Neural cell (in vitro differentiated cells): Measurements from ENCODE around the gene ARID3A. TPM values are rescaled to one million over a fixed set of nuclear protein-coding genes. Genes with fewer than 3 reads are reported as not detected.

Experiments used
- H2AFZ ChIP-seq: fragments of 200-600, 300-800 bp; sonication (generic), shearing (Covaris generic); 2 replicates; pipeline ENCODE4 v1.6.0; 2014; ENCODE audit warnings: low read depth, mild to moderate bottlenecking, antibody characterized with exemption, low read length, moderate library complexity
- H3F3A ChIP-seq: fragments of 200-600 bp; shearing (Covaris generic); 2 replicates; pipeline ENCODE4 v1.6.1; 2016; ENCODE audit warnings: mild to moderate bottlenecking, moderate library complexity, mixed read lengths, antibody characterized with exemption, low read length; ENCODE audit not compliant: insufficient read depth, poor library complexity, severe bottlenecking
- H3K27ac ChIP-seq: fragments of 200-600, 300-800 bp; sonication (generic), shearing (Covaris generic); 2 replicates; pipeline ENCODE4 v1.5.1; 2014; ENCODE audit warnings: mild to moderate bottlenecking, low read length, moderate library complexity
- H3K27me3 ChIP-seq: fragments of 300-800, 200-600 bp; sonication (generic), shearing (Covaris generic); 2 replicates; pipeline ENCODE4 v1.6.0; 2014; ENCODE audit warnings: mild to moderate bottlenecking, low read depth, low read length, moderate library complexity; ENCODE audit not compliant: insufficient read depth
- H3K36me3 ChIP-seq: fragments of 300-800, 200-600 bp; sonication (generic), shearing (Covaris generic); 2 replicates; pipeline ENCODE4 v1.5.1; 2014; ENCODE audit warnings: mild to moderate bottlenecking, antibody characterized with exemption, low read length, moderate library complexity; ENCODE audit not compliant: insufficient read depth
- H3K4me2 ChIP-seq: fragments of 300-800, 200-600 bp; sonication (generic), shearing (Covaris generic); 2 replicates; pipeline ENCODE4 v1.6.0; 2014; ENCODE audit warnings: mild to moderate bottlenecking, low read length
- H3K4me3 ChIP-seq: fragments of 300-800, 200-600 bp; sonication (generic), shearing (Covaris generic); 2 replicates; pipeline ENCODE4 v1.5.1; 2014; ENCODE audit warnings: mild to moderate bottlenecking, low read length, moderate library complexity
- H3K79me2 ChIP-seq: fragments of 200-600 bp; shearing (Covaris generic); replicated peaks from 2 replicates; pipeline ENCODE4 v1.6.0; 2014; ENCODE audit warnings: mild to moderate bottlenecking, low read length, moderate library complexity; ENCODE audit not compliant: insufficient read depth
- H3K9ac ChIP-seq: fragments of 300-800, 200-600 bp; sonication (generic), shearing (Covaris generic); 2 replicates; pipeline ENCODE4 v1.6.1; 2016; ENCODE audit warnings: mild to moderate bottlenecking, low read length, mixed read lengths
- H3K9me2 ChIP-seq: fragments of 200-600 bp; shearing (Covaris generic); 2 replicates; pipeline ENCODE4 v1.6.1; 2016; ENCODE audit warnings: mild to moderate bottlenecking, low read length, mixed read lengths; ENCODE audit not compliant: insufficient read depth
- H3K9me3 ChIP-seq: fragments of 200-600, 300-800 bp; sonication (generic), shearing (Covaris generic); 2 replicates; pipeline ENCODE4 v1.6.1; 2016; ENCODE audit warnings: mild to moderate bottlenecking, mixed run types, low read length, moderate library complexity, mixed read lengths
- H4K20me1 ChIP-seq: fragments of 200-600 bp; shearing (Covaris generic); 2 replicates; pipeline ENCODE4 v1.6.1; 2016; ENCODE audit warnings: mild to moderate bottlenecking, mixed run types; ENCODE audit not compliant: insufficient read depth
- EP300 ChIP-seq: fragments of 450-650 bp; conservative IDR thresholded peaks from 2 replicates; pipeline ENCODE4 v1.6.1; 2014; ENCODE audit warnings: antibody characterized with exemption, mild to moderate bottlenecking, moderate library complexity; ENCODE audit not compliant: poor library complexity, severe bottlenecking
- EZH2 ChIP-seq: fragments of 200-600, 300-800 bp; shearing (Covaris generic), sonication (generic); IDR thresholded peaks from 2 replicates; pipeline ENCODE4 v1.6.1; 2014; ENCODE audit warnings: antibody characterized with exemption, low read length, borderline replicate concordance, mild to moderate bottlenecking; ENCODE audit not compliant: insufficient read depth, poor library complexity, severe bottlenecking
- MXI1 ChIP-seq: fragments of 450-650 bp; conservative IDR thresholded peaks from 2 replicates; pipeline ENCODE4 v1.6.1; 2014; ENCODE audit warnings: antibody characterized with exemption, mild to moderate bottlenecking; ENCODE audit not compliant: poor library complexity, severe bottlenecking
- POLR2AphosphoS5 ChIP-seq: IDR thresholded peaks from 2 replicates; pipeline ENCODE4 v1.6.1; 2012
- RAD21 ChIP-seq: fragments of 450-650 bp; conservative IDR thresholded peaks from 2 replicates; pipeline ENCODE4 v1.6.1; 2014; ENCODE audit warnings: antibody characterized with exemption, mild to moderate bottlenecking, moderate library complexity
- SMC3 ChIP-seq: fragments of 450-650 bp; conservative IDR thresholded peaks from 2 replicates; pipeline ENCODE4 v1.6.1; 2014; ENCODE audit warnings: antibody characterized with exemption, mild to moderate bottlenecking, moderate library complexity; ENCODE audit not compliant: poor library complexity
- TAF1 ChIP-seq: IDR thresholded peaks from 2 replicates; pipeline ENCODE4 v1.6.1; 2012; ENCODE audit warnings: low read depth
- polyA plus RNA-seq: library from polyadenylated mRNA; depleted of rRNA; stranded (reverse); fragments of >200 nt; gene quantifications from 2 replicates; pipeline ENCODE4 v1.2.3, GENCODE V29; 2014
- TF ChIP-seq, protein P1 (sequence below): IDR thresholded peaks from 2 replicates; pipeline ENCODE4 v1.6.1; 2012; ENCODE audit warnings: borderline replicate concordance
- TF ChIP-seq, protein P2 (sequence below): fragments of 450-650 bp; IDR thresholded peaks from 2 replicates; pipeline ENCODE4 v1.5.1; 2014; ENCODE audit warnings: antibody characterized with exemption, mild to moderate bottlenecking, moderate library complexity; ENCODE audit not compliant: poor library complexity, severe bottlenecking

Gene ARID3A
- polyA plus RNA-seq, 1 donor from 2014 or later, result 11.4 TPM

DNA sequence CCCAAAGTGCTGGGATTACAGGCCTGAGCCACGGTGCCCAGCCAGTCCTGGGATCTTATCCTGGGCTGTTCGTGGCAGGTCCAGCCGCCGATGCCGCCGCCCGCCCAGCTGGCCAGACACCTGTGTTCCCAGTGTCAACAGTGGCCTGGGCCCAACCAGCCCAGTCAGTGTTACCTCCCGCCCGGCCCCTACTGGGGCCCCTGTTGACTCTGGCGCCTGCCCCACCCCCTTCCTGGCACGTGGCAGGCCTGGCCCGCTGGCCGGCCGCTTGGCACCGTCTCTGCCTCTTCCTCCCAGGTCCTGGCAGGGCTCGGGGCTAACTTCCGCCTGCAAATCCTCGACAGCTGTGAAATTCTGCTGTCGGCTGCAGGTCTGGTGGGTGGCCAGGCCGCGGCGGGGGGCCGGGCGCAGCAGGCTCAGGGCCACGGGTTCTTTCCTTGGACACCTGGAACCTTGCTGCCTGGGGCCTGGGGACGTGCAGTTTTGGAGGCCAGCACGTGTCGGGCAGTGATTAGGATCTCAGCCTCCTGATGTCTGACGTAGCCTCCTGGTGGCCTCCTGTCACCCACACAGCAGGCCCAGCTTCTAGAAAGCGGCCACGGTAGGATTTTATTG lies 9.1 kb downstream of the ARID3A start:
- H2AFZ ChIP-seq, result no peak overlapping the region
- no peak overlapping the region for H3K27ac ChIP-seq
- H3K27me3 ChIP-seq, result no peaks in the 10 kb centered on the region
- no peaks in the 10 kb centered on the region for H3K36me3 ChIP-seq
- no peaks in the 10 kb centered on the region for H3K9me3 ChIP-seq
- no peaks in the 10 kb centered on the region for H3F3A ChIP-seq
- no peaks in the 10 kb centered on the region for H3K9me2 ChIP-seq
- no peaks in the 10 kb centered on the region for H4K20me1 ChIP-seq
- no peak overlapping the region for H3K4me2 ChIP-seq
- TF ChIP-seq MXI1 (no peak), POLR2AphosphoS5 (no peak), EZH2 (no peak), RAD21 (no peak), SMC3 (no peak), EP300 (no peak), TAF1 (no peak)
- TF ChIP-seq, protein P1, sequence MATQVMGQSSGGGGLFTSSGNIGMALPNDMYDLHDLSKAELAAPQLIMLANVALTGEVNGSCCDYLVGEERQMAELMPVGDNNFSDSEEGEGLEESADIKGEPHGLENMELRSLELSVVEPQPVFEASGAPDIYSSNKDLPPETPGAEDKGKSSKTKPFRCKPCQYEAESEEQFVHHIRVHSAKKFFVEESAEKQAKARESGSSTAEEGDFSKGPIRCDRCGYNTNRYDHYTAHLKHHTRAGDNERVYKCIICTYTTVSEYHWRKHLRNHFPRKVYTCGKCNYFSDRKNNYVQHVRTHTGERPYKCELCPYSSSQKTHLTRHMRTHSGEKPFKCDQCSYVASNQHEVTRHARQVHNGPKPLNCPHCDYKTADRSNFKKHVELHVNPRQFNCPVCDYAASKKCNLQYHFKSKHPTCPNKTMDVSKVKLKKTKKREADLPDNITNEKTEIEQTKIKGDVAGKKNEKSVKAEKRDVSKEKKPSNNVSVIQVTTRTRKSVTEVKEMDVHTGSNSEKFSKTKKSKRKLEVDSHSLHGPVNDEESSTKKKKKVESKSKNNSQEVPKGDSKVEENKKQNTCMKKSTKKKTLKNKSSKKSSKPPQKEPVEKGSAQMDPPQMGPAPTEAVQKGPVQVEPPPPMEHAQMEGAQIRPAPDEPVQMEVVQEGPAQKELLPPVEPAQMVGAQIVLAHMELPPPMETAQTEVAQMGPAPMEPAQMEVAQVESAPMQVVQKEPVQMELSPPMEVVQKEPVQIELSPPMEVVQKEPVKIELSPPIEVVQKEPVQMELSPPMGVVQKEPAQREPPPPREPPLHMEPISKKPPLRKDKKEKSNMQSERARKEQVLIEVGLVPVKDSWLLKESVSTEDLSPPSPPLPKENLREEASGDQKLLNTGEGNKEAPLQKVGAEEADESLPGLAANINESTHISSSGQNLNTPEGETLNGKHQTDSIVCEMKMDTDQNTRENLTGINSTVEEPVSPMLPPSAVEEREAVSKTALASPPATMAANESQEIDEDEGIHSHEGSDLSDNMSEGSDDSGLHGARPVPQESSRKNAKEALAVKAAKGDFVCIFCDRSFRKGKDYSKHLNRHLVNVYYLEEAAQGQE, result no peak
- TF ChIP-seq, protein P2, sequence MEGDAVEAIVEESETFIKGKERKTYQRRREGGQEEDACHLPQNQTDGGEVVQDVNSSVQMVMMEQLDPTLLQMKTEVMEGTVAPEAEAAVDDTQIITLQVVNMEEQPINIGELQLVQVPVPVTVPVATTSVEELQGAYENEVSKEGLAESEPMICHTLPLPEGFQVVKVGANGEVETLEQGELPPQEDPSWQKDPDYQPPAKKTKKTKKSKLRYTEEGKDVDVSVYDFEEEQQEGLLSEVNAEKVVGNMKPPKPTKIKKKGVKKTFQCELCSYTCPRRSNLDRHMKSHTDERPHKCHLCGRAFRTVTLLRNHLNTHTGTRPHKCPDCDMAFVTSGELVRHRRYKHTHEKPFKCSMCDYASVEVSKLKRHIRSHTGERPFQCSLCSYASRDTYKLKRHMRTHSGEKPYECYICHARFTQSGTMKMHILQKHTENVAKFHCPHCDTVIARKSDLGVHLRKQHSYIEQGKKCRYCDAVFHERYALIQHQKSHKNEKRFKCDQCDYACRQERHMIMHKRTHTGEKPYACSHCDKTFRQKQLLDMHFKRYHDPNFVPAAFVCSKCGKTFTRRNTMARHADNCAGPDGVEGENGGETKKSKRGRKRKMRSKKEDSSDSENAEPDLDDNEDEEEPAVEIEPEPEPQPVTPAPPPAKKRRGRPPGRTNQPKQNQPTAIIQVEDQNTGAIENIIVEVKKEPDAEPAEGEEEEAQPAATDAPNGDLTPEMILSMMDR, result no peak
- no peak overlapping the region for H3K9ac ChIP-seq
- H3K79me2 ChIP-seq, result peaks cover 5% of the 10 kb centered on the region
- no peak overlapping the region for H3K4me3 ChIP-seq

DNA sequence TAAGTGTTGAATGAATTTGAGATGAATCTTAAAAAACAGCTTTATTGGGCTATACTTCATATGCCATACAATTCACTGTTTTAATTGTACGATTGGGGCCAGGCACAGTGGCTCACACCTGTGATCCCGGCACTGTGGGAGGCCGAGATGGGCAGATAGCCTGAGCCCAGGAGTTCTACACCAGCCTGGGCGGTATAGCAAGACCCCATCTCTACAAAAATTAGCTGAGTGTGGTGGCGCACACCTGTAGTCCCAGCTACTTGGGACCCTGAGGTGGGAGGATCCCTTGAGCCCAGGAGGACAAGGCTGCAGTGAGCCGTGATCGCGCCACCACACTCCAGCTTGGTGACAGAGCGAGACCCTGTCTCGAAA lies 10.3 kb downstream of the ARID3A start:
- no peak overlapping the region for H3K4me2 ChIP-seq
- H3K9me2 ChIP-seq, result no peaks in the 10 kb centered on the region
- no peak overlapping the region for H3K4me3 ChIP-seq
- H3F3A ChIP-seq, result no peaks in the 10 kb centered on the region
- no peaks in the 10 kb centered on the region for H3K27me3 ChIP-seq
- no peak overlapping the region for H3K9ac ChIP-seq
- H3K27ac ChIP-seq, result no peak overlapping the region
- H3K79me2 ChIP-seq, result peaks cover 5% of the 10 kb centered on the region
- H3K9me3 ChIP-seq, result no peaks in the 10 kb centered on the region
- no peaks in the 10 kb centered on the region for H3K36me3 ChIP-seq
- H2AFZ ChIP-seq, result no peak overlapping the region
- no peaks in the 10 kb centered on the region for H4K20me1 ChIP-seq
- no peak for TF ChIP-seq MXI1
- TF ChIP-seq RAD21, result no peak
- TF ChIP-seq TAF1, result no peak
- TF ChIP-seq, protein P1, result no peak
- TF ChIP-seq, protein P2, result no peak
- TF ChIP-seq EZH2, result no peak
- no peak for TF ChIP-seq POLR2AphosphoS5
- no peak for TF ChIP-seq SMC3
- TF ChIP-seq EP300, result no peak
